GM19468 (cell line): Measurements from ENCODE around the gene HOXB1.
"Not testable (repeated sequence)": the region's sequence is repeated elsewhere in the genome, so short reads cannot be mapped to it uniquely, and the experiment has no call there.

Source experiments
- ATAC-seq: cut with Tn5 transposase; IDR thresholded peaks from one replicate; pipeline ENCODE4 v1.9.1; 2021; ENCODE audit warnings: mild to moderate bottlenecking, moderate library complexity, moderate number of reproducible peaks; ENCODE audit not compliant: unreplicated experiment; ENCODE audit errors: extremely low read depth

The HOXB1 gene

DNA sequence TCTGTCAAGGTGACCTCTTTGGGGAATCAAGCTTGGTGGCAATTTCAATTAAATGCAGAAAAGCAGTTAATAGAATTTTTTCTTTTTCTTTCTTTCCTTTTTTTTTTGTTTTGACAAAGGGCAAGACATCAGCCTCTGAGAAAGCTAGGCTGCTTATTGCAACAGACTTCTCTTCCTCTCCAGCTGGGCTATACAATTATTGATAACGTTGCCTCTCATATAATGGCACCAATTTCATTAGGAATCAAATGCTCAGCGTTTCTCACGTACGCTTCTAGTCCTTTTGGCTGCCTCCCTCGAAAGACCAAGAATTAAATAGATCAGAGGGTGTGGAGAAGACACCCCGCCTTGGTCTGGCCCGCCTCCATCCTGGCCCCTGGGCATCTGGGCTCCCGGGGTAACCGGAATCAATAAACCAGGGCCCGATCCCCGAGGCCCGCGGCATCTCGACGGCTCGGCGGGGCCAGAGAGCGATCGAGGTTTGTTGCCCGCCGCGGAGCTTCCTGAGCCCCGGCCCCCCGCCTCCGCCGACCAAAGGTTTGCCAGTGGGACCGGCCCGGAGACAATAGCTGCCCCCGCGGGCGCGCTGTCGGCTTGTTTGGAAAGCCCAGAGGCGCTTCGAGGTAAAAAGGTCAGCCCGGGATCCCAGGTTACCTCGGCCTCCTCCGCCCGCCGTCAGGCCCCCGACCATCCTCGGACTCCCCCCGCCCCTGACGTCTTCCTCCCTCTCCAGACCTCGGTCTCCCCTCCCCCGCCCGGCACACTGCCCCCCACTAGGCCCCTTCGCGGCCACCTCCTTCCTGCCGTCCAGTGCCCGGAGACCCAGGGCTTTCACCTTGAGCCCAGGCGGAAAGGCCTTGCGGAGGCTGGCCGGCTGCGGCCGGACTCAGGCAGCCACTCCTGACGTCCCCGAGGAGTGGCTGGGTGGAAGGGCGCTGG lies 3.9 kb downstream of the HOXB1 start:
- no peak for ATAC-seq

DNA sequence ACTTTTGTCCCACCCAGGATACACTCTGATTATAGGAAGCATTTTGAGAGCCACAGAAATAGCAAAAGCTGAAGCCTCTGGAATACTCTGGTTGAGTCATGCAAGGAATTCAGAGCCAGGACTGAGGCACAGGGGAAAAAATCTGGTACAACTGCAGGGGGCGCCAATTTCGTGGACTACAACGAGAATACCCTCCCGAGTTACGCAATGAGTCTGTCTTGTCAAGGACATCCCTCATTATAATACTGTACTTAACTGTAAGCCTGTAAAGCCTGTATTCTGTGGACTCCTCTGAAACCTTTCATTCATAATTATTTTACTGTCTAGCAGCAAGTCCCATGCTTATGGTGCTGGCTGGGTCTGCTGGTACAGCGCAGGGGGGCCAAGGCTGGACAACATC lies 7.8 kb downstream of the HOXB1 start:
- ATAC-seq: no peak

DNA sequence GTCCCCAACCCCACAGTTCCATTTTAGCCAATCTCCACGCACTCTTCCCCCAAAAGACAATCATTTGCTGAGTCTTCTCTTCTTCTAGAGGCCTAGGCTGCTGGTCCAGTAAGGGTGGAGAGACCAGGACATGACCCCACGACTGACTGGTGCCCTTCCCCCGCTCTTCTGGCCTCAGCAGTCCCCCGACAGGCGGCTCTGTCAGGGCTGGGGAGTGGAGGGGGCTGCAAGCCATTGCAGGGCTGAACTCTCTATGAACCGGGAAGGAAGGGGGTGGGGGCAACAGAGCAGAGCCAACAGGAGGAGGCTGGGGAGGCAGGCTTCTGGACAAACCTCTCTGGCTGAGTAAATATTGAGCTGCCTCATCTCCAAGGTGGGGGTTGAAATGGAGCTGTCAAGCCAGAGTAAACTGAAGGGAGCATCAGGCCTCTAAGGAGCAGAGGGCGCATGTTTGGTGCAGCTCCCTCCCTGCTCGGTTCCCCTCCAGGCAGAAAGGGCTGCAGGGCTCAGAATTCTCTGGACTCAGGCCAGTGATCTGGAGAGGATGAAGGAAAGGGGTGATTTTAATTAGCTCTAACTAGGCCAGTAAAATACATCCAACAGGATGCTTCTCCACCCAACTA lies 8.7 kb downstream of the HOXB1 start:
- ATAC-seq: no peak

DNA sequence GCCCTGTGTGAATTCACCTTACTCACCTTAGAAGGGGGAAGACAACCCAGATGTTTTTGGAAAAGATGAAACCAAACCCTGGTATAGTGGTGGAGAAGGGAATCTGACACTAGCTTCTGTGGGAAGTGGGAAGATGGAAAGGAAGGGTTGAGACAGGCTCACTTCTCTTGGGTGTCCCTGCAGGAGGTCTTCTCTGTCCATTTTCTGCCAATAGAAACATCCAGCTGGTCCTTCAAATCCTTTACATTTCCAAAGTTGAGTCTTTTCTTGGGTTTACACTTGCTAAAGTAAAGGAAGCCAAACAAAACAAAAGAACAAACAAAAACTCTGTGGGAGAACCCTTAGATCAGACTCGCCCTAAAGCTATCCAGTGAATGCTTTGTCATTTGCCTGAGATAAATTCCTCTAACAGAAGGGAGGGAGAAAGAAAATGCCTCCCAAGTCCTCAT lies 10.2 kb downstream of the HOXB1 start:
- no peak for ATAC-seq

DNA sequence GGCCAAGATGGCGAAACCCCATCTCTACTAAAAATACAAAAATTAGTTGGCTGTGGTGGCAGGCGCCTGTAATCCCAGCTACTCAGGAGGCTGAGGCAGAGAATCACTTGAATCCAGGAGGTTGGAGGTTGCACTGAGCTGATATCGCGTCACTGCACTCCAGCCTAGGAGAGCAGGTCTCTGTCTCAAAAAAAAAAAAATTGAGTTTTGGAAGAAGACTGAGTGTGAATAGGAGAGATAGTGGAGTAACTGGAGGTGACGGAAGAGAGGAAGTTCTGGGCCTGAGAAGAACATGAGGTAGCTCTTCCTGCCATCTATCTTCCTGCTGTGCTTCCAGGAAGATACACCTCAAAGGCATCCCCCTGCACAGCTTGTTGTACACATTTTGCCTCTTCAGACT lies 11.4 kb downstream of the HOXB1 start:
- ATAC-seq: no peak

DNA sequence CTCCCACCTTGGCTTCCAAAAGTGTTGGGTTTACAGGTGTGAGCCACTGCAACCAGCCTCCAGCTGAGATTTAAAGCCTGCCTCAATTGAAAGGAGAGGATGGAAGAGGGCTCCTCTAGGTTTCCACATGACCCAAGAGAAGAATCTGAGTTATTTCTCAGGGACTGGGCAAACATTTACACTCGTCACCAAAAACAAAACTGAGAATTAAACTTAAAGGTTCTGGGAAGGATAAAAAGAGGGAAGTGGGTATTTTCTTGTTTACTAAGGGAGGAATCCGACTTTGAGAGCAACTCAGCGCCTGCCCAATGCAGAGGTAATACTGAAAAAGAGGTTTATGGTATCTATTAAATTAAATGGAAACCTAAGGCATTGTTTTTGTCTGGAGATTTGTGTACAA lies 13.3 kb downstream of the HOXB1 start:
- peak; percentile 22 for ATAC-seq

DNA sequence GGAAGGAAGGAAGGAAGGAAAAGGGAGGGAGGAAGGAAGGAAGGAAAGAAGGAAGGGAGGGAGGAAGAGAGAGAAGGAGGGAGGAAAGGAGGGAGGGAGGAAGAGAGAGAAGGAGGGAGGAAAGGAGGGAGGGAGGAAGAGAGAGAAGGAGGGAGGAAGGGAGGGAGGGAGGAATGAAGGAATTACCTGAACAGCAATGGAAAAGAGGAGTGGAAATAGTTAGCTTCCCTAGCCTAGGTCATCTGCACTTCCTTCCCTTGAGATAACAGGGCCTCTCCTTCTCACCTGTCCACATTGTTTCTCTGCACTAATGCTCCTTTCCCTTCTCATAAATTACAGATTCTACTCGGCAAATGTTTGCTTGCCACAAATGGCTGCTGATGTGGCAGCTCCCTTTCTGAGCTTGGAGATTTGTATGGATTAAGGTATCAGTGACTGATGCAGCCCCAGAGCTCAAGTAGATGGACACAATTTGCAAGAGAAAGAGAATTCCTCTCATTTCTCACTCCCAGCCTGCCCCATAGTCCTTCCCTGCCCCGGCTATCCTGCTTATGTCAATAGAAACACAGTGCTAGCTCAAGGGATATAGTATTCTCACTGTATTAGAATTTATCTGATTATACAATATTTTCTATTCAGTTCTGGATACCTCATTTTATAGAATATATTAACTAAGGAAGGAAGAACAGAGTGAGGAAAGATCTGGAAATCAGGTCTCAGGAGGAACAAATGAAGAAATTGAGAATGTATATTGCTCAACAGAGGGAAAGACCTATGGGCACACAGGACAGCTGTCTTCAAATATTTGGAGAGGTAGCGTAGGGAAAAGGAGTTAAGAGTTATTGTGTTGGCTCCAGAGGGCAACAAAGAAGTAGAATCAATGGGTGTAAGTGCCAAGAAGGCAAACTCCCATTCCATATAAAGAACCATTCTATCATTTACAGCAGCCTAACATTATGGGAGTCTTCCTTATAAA lies 14.6 kb downstream of the HOXB1 start:
- ATAC-seq: no peak

DNA sequence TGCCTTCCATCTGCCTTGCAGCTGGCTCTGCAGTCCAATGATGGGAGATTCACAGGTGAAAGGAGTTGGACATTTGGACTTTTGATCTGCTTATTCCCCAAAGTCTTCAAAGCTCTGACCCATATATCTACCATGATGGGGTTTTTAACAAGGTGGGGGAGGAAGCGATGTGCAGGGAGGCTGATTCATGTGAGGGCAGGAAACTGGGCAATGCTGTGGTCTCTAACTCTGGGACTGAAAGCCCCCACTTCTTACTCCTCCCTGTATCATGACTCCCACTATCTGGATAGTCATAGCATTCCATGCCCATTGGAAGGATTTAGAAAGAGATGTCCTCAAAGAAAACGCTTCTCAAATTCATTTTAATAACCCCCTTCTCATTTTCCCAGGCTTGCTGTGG lies 16.3 kb downstream of the HOXB1 start:
- ATAC-seq: no peak

DNA sequence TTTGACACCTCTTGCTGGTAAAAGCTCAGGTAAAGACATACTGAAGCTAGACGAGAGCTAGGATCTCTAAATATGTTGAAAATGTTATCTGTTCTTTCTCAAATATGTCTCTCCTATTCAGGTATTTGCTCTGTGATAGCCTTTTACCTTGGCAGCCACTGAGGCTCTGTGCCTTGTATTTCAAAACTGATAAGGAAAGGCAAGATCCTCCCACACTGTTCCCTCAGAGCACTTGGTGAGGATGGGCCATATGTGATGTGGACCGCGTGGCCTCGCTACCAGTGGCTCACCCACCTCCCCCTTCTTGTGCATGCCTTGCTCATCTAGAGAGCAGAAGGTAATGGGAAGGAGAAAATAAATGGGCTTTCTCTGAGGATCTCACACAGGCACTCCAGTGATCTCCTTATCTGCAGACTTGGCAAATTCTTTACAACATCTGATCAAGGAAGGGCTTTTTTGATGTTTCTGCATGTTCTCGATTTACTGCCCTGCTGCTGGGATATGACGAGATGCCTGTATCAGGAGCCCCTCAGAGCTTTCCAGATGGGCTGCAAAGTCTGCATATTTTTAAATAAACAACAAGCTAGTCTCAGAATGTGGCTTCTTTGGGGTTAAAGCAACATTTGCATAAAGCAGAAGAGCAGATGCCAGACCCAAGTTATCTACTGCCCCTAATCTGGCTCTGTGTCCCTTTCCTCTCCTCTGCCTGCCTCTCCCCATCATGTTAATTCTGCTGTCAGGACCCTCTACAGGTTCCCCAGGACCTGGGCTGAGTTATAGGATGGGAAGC lies 16.9 kb downstream of the HOXB1 start:
- ATAC-seq: no peak

DNA sequence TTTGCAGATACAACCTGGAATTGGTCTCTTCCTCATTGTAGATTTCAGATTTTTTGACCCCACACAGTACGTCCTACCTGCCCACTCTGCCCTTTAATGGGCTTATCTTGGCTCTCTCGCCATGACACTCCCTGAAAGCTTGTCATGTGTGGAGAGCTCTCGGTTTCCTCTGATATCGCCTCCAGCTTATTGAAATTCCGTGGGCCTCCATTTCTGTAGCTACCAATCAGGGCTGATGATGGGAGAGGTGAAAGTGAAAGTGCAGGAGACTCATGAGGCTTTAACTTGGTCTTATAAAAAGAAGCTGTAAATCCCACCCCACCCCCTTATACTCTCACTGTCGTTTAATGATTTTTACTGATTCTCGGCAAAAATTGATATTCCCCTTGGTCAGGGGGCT lies 17.7 kb downstream of the HOXB1 start:
- no peak for ATAC-seq

DNA sequence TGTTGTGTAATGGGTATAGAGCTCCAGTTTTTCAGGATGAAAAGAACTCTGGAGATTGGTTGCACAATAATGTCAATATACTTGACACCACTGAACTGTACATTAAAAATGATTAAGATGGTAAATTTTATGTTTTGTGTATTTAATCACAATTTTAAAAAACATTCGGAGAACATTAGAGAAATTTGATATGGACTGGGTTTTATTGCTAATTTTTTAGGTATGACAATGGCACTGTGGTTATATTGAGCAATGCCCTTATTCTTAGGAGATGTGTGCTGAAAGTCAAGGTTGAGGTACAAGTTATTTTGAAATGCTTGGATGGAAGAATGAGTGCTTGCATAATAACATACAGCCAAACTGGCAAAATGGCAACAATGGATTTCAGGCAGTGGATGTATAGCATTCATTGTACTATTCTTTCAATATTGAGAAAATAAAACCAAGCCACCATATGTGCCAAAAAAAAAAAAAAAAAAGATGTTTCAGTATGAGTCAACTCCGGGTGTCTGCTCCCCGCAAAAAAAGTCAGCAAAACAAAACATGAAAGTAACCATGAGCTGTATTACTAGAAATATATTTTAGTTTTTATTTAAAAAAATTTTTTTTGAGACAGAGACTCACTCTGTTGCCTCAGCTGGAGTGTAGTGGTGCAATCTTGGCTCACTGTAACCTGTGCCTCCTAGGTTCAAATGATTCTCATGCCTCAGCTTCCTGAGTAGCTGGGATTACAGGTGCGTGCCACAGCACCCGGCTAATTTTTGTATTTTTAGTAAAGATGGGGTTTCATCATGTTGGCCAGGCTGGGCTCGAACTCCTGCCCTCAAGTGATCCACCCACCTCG lies 19.8 kb downstream of the HOXB1 start:
- ATAC-seq: peak; percentile 19

DNA sequence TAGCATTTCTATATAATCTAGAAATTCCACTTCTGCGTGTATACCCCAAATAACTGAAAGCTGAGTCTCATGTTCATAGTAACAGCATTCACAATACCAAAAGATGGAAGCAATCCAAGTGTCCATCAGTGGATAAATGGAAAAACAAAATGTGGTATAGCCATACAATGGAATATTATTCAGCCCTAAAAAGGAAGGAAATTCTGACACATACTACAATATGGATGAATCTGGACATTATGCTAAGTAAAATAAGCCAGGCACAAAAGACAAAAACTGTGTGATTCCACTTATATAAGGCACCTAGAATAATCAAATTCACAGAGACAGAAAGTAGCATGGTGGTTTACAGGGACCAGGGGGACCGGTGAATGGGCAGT lies 20.4 kb downstream of the HOXB1 start:
- no peak for ATAC-seq

DNA sequence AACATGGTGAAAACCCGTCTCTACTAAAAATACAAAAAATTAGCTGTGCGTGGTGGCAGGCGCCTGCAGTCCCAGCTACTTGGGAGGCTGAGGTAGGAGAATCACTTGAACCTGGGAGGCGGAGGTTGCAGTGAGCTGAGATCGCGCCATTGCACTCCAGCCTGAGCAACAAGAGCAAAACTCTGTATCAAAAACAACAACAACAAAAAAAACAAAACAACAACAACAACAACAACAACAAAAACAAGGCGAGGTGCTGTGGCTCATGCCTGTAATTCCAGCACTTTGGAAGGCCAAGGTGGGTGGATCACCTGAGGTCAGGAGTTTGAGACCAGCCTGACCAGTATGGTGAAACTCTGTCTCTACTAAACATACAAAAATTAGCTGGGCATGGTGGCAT lies 21.1 kb downstream of the HOXB1 start:
- ATAC-seq: not testable (repeated sequence)

DNA sequence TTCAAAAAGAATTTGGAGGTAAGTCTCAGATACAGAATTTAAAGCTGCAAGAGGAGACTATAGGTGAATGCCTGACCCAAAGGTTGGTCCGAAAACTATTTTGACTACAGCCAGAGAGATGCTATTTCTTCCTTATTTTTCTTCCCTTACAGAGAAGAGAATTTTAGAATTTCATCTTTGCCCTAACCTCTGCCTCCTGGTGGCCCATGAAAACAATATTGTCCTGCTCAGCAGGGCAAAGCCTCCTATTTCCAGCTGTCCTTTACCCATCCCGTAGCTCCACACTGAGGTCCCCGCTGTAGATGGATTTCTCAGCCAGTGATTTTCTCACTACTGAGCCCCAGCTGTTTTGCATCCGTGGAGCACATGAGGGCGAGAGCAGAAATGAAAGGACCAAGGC lies 24.6 kb downstream of the HOXB1 start:
- ATAC-seq: no peak

DNA sequence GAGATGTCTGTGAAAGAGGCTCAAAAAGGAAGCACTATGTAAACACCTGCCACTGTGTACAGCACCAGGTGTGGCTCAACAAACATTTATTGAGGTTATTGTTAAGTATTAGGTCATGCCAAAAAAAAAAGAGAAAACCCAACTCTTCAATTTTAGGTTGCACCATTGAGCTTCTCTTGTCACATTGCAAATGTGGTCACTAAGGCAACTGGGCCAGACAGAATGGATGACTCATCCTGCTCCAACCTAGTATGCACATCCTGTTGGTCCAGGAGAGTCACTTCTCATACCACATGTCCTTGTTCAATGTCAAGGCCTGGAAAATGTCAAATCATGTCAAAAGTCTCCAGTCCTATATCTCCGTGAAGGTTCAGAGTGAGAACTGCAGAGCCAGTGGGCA lies 25.0 kb downstream of the HOXB1 start:
- ATAC-seq: no peak

DNA sequence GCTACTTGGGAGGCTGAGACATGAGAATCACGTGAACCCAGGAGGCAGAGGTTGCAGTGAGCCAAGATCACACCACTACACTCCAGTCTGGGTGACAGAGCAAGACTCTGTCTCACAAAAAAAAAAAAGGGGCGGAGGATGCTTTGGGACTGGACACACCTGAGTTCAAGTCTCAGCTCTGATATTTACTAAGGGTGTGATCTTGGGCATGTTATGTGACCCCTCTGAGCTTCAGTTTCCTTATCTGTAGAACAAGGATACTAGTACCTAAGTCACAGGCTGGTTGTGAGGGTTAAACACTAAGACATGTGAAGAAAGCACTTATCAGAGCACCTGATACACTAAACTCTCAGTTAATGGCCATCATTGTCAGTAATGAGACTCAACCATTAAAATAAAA lies 25.9 kb downstream of the HOXB1 start:
- no peak for ATAC-seq

DNA sequence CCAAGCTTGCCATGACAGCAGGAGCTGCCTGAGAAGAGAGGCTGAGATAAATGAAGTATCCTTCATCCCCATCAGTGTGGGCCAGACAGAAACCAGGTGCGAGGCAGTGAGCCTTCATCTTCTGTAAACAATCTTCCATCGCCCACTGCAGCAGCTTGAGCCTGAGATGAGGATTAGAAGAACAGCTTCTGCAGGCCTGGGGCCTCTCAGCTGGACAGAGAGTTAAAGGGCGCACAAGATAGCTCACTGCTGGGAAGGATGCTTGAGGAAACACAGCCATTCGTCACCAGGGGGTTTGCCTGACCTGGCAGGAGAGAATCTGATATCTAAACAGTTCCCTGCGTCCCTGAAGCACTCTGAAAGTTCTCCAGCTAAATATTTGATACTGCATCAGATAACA lies 27.1 kb downstream of the HOXB1 start:
- no peak for ATAC-seq

DNA sequence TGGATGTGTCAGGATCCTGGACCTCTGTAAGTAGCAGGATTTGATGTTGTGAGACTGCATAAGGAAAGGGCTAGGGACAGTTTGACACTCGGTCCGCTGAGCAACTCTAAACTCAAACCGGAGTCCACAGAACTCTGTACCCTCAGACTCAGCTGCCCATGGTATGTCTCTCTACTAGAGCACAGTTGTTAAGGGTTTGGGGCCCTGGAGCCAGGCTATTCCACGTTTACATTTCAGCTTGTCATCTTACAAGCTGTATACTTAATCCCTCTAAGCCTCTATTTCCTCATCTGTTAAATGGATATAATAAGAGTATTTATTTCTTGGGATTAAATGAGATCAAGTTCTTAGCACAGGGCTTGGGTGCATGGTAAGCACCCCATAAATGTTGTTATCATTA lies 27.9 kb downstream of the HOXB1 start:
- ATAC-seq: no peak

DNA sequence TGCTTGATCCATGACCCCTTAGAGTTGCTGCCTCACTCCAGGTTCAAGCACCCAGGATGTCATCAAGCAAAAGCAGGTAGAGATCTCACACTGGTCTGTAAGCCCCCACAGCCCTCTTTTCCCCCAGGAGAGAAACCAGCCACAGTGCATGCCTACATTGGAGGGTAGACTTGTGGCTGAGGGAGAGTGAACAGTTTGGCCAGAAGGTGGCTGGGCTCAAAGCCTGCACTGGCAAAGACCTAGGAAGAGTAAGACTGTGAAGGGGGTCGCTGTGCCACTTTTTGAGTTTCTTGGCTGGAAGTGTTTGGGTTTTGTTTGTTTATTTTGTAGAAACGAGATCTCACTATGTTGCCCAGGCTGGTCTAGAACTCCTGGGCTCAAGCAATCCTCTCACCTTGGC lies 28.5 kb downstream of the HOXB1 start:
- no peak for ATAC-seq
